Hypothalamus (tissue), 51 donors: Measurements from ENCODE around the gene KSR1.

ENCODE experiments used
- DNase-seq, 51 donors: peaks; one replicate each; lab custom pipeline; 2025; lab: John Stamatoyannopoulos, UW

The KSR1 gene

GRCh38 chr17:27469256-27469655 is 13.0 kb downstream of the KSR1 start:
- no peak for DNase-seq

GRCh38 chr17:27471321-27472269 is 15.3 kb downstream of the KSR1 start:
- DNase-seq = peak in 1 of 51 donors; percentile 57

- no peak for DNase-seq
Observed at GRCh38 chr17:27473190-27473747, 17.0 kb downstream of the KSR1 start.

GRCh38 chr17:27473748-27474609 is 17.7 kb downstream of the KSR1 start:
- DNase-seq = no peak

GRCh38 chr17:27475070-27475673 is 18.9 kb downstream of the KSR1 start:
- no peak for DNase-seq

GRCh38 chr17:27475981-27476895 is 20.0 kb downstream of the KSR1 start:
- DNase-seq = no peak

GRCh38 chr17:27477050-27477888 is 21.0 kb downstream of the KSR1 start:
- DNase-seq = no peak

- no peak for DNase-seq
Observed at GRCh38 chr17:27477971-27478684, 21.9 kb downstream of the KSR1 start.

- DNase-seq = no peak
Observed at GRCh38 chr17:27478901-27479538, 22.8 kb downstream of the KSR1 start.

GRCh38 chr17:27479838-27480237 is 23.6 kb downstream of the KSR1 start:
- no peak for DNase-seq

- DNase-seq = no peak
Observed at GRCh38 chr17:27480699-27481098, 24.5 kb downstream of the KSR1 start.

- DNase-seq = no peak
Observed at GRCh38 chr17:27481327-27481726, 25.1 kb downstream of the KSR1 start.

- DNase-seq = no peak
Observed at GRCh38 chr17:27485125-27485524, 28.9 kb downstream of the KSR1 start.

- DNase-seq = no peak
Observed at GRCh38 chr17:27485716-27486495, 29.7 kb downstream of the KSR1 start.

GRCh38 chr17:27486741-27487140 is 30.5 kb downstream of the KSR1 start:
- no peak for DNase-seq

- no peak for DNase-seq
Observed at GRCh38 chr17:27488231-27488630, 32.0 kb downstream of the KSR1 start.
